Neutrophil (primary cell): ENCODE measurements around the gene NELL1.

Experiments
- H3K27ac ChIP-seq: fragments of 200-600 bp; sonication (generic); 2 replicates; pipeline ENCODE4 v1.5.1; 2016; ENCODE audit warnings: mild to moderate bottlenecking, moderate library complexity
- H3K27me3 ChIP-seq: fragments of 200-600 bp; sonication (generic); 2 replicates; pipeline ENCODE4 v1.6.0; 2016; ENCODE audit warnings: mild to moderate bottlenecking
- H3K36me3 ChIP-seq: fragments of 200-600 bp; sonication (generic); 2 replicates; pipeline ENCODE4 v1.5.1; 2017
- H3K4me1 ChIP-seq, 2 experiments: fragments of 200-600 bp in 1 of 2; sonication (generic) in 1 of 2; 1 replicate in 1 of 2; 2 replicates in 1 of 2; pipeline versions ENCODE4 v1.5.1 to v1.6.1; 2013 to 2016; ENCODE audit warnings: low read depth in 1 of 2, low read length in 1 of 2, mild to moderate bottlenecking in 1 of 2, moderate library complexity in 1 of 2; ENCODE audit not compliant: control insufficient read depth in 1 of 2, insufficient read depth in 1 of 2
- H3K4me3 ChIP-seq, 2 experiments: fragments of 200-600 bp in 1 of 2; sonication (generic) in 1 of 2; 1 replicate in 1 of 2; 2 replicates in 1 of 2; pipeline ENCODE4 v1.5.1; 2013 to 2016; ENCODE audit warnings: low read depth in 1 of 2, low read length in 1 of 2, mild to moderate bottlenecking in 1 of 2, moderate library complexity in 1 of 2
- H3K9me3 ChIP-seq: fragments of 200-600 bp; sonication (generic); 2 replicates; pipeline ENCODE4 v1.5.1; 2016
- TF ChIP-seq, protein P1 (sequence below): fragments of 200-600 bp; sonication (generic); IDR thresholded peaks from 2 replicates; pipeline ENCODE4 v1.5.1; 2016; ENCODE audit warnings: antibody characterized with exemption

NELL1 gene

DNA sequence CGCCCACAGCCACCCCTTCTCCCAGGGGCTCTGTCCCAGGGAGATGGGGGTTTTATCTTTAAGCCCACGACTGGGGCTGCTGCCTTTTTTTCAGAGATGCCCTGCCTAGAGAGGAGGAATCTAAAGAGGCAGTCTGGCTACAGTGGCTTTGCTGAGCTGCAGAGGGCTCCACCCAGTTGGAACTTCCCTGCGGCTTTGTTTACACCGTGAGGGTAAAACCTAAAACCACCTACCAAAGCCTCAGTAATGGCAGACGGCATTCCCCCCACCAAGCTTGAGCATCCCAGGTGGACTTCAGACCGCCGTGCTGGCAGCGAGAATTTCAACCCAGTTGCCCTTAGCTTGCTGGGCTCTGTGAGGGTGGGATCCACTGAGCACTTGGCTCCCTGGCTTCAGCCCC, 535.8 kb downstream of the NELL1 start:
- Histone ChIP-seq H3K4me3 (no peak overlapping the region), H3K4me1 (no peaks in the 10 kb centered on the region), H3K36me3 (no peaks in the 10 kb centered on the region), H3K27me3 (no peaks in the 10 kb centered on the region), H3K27ac (no peak overlapping the region), H3K9me3 (no peaks in the 10 kb centered on the region)
- TF ChIP-seq, protein P1, sequence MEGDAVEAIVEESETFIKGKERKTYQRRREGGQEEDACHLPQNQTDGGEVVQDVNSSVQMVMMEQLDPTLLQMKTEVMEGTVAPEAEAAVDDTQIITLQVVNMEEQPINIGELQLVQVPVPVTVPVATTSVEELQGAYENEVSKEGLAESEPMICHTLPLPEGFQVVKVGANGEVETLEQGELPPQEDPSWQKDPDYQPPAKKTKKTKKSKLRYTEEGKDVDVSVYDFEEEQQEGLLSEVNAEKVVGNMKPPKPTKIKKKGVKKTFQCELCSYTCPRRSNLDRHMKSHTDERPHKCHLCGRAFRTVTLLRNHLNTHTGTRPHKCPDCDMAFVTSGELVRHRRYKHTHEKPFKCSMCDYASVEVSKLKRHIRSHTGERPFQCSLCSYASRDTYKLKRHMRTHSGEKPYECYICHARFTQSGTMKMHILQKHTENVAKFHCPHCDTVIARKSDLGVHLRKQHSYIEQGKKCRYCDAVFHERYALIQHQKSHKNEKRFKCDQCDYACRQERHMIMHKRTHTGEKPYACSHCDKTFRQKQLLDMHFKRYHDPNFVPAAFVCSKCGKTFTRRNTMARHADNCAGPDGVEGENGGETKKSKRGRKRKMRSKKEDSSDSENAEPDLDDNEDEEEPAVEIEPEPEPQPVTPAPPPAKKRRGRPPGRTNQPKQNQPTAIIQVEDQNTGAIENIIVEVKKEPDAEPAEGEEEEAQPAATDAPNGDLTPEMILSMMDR, result no peak

DNA sequence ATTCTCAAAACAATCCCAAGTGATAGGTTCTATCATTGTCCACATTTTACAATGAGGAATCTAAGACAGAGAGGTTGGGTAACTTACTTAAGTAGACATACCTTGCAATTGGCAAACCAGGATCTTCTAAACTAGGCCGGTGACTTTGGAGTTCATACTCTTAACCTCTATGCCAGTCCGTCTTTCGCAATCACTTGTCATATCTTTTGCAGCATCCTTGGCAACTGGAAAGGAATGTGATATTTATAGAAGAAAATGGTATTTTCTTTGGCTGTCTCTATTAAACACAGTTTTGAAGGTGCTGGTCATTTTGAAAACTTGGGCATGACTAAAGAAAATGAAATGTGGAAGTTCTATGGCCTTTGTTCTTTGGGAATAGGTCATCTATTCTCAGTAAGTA, 556.5 kb downstream of the NELL1 start:
- no peak overlapping the region for H3K27ac ChIP-seq
- no peak overlapping the region for H3K4me3 ChIP-seq
- no peaks in the 10 kb centered on the region for H3K9me3 ChIP-seq
- TF ChIP-seq, protein P1, result no peak
- no peaks in the 10 kb centered on the region for H3K36me3 ChIP-seq
- H3K27me3 ChIP-seq, result no peaks in the 10 kb centered on the region
- H3K4me1 ChIP-seq, result no peaks in the 10 kb centered on the region

DNA sequence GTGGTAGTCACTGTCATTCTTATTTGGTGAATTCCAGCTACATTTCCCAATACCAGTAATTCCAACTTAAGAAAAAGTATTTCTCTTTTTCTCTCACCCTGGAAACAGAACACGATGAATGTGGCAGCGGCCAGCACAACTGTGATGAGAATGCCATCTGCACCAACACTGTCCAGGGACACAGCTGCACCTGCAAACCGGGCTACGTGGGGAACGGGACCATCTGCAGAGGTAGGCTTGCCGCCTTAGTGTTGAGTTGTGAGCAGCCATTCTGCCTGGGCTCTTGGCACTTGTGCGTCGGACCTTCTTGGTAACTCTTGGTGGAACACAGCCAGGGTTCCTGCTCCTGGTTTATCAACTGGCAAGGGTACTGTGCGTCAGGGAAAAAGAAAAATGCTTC, 559.8 kb downstream of the NELL1 start:
- TF ChIP-seq, protein P1, result no peak
- Histone ChIP-seq H3K27me3 (no peaks in the 10 kb centered on the region), H3K4me1 (no peaks in the 10 kb centered on the region), H3K9me3 (no peaks in the 10 kb centered on the region), H3K27ac (no peak overlapping the region), H3K36me3 (no peaks in the 10 kb centered on the region), H3K4me3 (no peak overlapping the region)

- Histone ChIP-seq H3K4me1 (no peaks in the 10 kb centered on the region), H3K36me3 (no peaks in the 10 kb centered on the region), H3K27ac (no peak overlapping the region), H3K4me3 (no peak overlapping the region), H3K9me3 (no peaks in the 10 kb centered on the region), H3K27me3 (no peaks in the 10 kb centered on the region)
- TF ChIP-seq, protein P1, result no peak
These were observed 580.8 kb downstream of the NELL1 start for GRCh38 chr11:21250196-21250595.

- H3K27ac ChIP-seq, result no peak overlapping the region
- H3K4me3 ChIP-seq, result no peak overlapping the region
- H3K27me3 ChIP-seq, result no peaks in the 10 kb centered on the region
- no peaks in the 10 kb centered on the region for H3K36me3 ChIP-seq
- no peaks in the 10 kb centered on the region for H3K9me3 ChIP-seq
- TF ChIP-seq, protein P1, result no peak
- no peaks in the 10 kb centered on the region for H3K4me1 ChIP-seq
These were observed 584.7 kb downstream of the NELL1 start for GRCh38 chr11:21254055-21254454.

DNA sequence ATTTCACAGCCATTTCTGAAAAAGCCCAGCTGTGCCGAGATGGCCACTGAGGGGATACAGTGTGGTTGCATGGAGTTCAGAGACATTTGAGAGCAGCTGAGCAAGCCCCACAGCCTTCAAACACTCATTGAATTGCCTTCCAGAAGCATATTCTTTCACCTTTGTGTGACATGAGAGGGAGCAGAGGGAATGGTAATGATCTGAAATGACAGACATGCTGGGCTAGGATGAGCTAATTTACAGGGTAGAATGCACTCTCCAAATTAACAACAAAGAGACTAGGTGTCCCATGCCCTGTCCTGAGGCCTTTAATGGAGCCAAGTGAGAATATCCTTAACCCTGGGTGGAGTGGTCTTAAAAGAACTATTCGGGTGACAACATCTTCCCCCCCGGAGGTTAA, 585.4 kb downstream of the NELL1 start:
- Histone ChIP-seq H3K27ac (no peak overlapping the region), H3K27me3 (no peaks in the 10 kb centered on the region), H3K4me1 (no peaks in the 10 kb centered on the region), H3K4me3 (no peak overlapping the region), H3K9me3 (no peaks in the 10 kb centered on the region), H3K36me3 (no peaks in the 10 kb centered on the region)
- TF ChIP-seq, protein P1, result no peak
